ENCODE measurements around the gene ARHGEF17.

DNA sequence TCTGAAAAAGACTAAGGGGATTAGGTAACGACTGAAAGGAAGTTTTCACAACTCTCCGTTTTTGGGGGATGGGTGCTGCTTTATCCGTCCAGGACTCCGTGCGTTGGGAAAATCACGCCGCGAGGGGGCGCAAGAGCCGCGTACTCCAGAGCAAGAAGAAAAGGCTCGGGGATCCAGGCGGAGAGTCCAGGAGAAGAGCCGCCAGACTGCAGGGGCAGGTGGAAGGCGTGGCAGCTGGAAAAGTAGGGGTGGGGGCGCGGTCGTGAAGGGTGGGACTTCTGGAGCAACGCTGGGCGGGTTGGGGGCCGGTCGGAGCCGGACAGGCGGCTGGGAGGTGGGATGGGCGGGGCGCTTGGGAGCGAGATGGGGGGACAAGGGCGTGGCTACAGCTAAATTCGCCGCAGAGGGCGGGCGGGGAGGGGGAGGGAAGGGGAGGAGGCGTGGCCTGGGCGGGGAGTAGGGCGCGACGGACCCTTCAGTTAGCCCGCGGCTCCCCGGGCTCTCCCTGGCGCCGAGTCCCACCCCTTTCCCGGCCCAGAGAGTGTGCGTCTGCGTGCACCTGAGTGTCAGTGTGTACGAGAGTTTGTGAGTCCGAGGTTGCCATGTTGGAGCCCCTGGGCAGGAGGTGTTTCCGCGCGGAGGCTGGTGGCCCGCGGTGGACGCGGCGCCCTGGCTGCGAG lies 613 bp upstream of the ARHGEF17 start:
- TF ChIP-seq CTCF (IDR thresholded peaks at IDR 0.05) (peak in 5 of 7 experiments; percentile 76 to 96 (median 93)), POLR2A (IDR thresholded peaks at IDR 0.05) (no peak), EP300 (IDR thresholded peaks at IDR 0.05) (no peak), POLR2AphosphoS5 (IDR thresholded peaks at IDR 0.05) (peak; percentile 29 to 81 (median 48))

Measured in stomach (tissue), 4 donors.